Forelimb muscle (tissue), 1 donor: Measurements from ENCODE around the gene TNIP1. TPM values are rescaled to one million over a fixed set of nuclear protein-coding genes. Genes with fewer than 3 reads are reported as not detected.

Source experiments
- DNase-seq: peaks from one replicate; pipeline ENCODE4 v3.0.0-alpha.2; 2013; ENCODE audit warnings: low read depth
- polyA plus RNA-seq: library from polyadenylated mRNA; unstranded; fragments of 120-200 nt; gene quantifications from one replicate; pipeline ENCODE4 v1.2.1, GENCODE V29; 2013; ENCODE audit not compliant: insufficient read length

Gene TNIP1
- polyA plus RNA-seq, 1 donor = 84.6 TPM

DNA sequence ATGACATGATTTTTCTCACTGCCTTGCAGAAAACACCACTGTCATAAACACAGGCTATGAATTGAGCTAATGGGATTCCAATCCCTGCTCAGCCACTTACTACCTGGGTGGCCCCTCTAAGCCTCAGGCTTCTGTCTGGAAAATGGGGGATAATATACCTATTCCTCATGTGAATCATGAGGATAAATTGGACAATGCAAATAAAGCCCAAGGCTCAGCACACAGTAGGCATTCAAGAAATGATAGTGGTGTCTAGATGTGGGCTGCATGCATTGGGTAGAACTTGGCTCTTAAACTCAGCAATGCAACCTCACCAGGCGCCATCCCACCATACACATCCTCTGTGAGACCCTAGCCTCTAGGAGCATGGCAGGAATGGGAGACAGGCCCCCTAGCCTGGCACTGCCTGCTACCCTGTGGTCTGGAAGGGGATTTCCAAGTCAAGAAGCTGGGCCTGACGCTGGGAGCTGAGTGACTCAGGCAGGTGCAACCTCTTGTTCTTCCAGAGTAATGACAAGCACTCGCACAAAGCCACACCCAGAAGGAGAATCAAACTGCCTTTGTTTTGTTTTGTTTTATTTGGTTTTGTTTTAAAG, 2.3 kb upstream of the TNIP1 start:
- no peak for DNase-seq

DNA sequence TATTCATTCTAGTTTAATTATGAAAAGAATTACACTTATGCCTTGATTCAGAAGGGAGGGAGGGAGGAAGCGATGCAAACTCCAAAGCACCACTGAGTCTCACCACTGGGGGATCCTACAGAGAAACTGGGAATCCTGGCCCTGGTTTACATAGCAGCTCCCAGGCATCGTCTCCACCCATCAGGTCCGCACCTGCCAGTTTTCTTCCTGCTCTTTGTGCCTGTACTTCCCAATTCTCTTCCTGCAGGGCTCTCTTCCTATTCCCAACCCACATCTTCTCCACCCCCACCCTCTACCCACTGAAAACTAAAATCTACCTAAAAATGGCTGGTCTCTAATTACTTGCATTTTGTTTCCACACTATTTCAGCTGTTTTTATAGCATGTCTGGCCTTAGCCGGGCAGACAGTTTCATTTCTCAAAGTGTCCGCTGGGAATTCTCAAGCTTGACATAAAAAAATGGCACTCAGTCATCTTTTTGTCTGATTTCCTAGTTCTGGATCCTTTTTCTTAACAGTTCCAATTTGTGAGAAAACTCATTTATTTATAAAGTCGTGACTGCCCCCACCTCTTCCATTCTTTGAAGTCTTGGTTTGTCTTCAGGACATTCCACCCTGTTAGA, 1.6 kb upstream of the TNIP1 start:
- no peak for DNase-seq

DNA sequence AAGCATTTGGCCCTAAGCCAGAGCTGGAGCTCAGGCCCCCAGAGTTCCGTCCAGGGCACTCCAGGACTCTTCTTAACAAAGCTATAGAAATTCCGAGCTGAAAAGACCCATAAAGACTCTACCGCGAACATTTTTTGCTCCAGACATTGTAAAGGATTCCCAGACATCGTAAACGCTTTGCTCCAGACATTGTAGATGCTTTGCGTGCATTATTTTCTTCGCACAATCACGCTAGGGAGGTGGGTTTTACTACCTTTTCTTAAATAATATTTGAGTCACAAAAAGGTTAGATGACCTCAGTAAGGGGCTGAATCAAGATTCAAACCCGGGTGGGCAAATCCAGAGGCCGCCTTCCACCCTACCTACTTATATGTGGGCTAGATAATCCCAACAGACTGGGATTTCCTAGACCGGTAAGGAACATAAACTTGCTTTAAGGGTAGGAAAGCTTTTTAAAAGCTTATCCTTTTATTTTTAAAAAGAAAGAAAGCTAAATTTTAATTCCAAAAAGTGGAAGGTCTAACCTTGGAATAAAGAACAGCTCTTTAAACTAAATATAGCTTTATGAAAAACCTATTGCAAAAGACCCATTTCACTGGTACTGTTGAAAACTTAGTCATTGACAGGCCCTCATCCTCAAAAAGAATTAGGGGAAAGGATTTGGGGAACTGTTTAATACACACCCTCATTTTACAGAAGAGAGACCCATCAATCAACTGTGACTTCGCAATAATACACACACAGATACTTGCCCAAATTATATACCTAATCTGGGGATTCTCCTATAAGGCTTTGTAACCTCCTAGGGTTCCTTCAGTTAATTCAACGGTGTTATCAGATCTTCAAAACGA, 822 bp upstream of the TNIP1 start:
- DNase-seq = no peak

DNA sequence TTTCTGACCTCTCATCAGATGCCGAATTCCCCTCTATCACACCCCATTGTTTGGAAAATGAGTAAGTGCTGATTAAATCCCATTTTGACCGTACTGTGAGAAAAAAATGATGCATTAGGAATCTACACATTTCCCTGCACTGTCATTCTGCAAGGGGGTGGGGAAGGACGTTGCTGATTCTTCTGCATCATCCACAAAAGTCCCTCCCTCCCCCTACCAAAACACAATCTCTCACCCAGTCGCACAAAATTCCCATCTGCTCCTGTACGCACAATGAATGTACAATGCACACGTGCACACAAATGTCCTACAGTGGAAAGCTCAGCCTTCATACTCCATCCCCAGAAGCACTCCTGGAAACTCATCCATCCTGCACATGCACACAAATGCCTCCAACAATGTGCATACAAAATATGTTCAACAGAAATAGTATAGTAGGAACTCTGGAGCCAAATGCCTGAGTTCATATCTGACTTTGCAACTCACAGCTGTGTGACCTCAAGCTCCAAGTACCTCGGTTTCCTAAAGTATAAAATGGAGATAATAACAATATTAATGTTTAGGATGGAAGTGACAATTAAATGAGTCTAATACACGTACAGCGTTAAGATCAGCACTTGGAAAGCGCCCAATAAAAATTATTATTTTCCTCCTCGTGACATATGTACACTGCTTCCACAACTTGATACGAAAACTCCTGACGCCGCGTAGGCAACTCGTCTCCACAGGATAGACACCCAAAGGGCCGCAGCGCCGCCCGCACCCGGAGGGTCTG, 809 bp downstream of the TNIP1 start:
- no peak for DNase-seq

DNA sequence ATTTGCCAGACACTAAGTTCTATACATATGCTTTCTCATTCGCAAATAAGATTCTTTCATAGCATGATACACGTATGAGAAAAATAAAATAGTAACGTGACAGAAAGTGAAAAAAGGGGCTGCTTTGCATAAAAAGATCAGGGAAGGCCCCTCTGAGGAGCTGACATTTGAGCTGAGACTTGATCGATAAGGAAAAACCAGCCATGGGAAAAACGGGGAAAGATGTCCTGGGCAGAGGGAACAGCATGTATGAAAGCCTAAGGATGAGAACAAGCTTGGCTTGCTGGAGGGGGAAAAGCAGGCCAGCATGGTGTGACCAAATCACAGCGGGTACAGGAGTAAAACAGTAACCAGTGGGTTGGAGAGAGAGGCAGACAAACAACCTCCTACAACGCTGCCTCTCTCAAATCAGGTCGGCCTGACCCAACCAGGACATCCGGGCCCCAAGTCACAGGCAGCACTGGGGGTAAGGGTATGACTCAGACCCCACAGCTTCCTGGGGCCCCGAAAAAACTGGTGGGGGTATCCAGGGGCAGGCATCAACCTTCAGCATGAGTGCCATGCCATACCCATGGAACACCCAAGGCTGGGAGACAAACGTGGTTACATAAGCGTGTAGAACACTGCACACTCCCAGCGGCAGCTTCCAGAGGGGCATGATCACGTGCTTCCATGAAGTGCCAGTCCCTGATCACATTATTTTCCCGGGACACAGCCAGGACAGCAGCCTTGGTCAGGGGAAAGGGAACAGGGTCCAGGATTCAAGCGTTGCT, 2.2 kb downstream of the TNIP1 start:
- DNase-seq = no peak

DNA sequence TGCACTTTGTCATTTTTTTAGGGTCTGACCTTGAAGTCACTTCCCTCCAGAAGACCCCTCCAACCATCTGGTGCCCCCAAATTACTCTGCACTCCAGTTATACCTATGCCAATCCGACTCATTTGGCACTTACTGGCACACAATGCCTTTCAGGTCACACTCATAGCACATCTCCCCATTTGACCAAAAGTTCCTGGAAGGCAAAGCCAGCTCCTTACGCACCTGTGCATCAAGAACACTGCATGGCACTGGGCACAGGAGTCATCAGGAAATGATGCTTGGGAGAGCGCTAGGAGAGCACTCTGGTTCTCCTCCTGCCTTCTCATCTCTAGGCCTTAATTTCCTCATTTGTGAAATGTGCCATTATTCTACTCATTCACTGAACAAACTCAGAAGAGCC, 2.9 kb downstream of the TNIP1 start:
- DNase-seq = no peak

DNA sequence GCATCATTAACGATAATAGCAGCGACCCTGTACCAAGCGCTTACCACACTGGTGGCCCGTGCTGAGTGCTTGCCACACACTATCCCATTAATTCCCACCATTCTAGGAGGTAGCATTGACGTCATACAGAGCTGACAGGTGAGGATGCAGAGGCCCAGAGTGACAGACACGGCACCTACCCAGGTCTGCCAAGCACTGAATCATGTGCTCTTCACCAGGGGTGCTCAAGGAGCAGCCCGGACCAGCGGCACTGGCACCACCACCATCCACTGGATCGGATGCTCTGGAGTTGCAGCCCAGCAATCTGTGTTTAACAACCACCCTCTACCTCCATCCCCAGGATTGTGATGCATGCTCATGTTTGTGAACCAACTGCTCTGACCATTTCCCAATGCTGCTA, 3.4 kb downstream of the TNIP1 start:
- no peak for DNase-seq

DNA sequence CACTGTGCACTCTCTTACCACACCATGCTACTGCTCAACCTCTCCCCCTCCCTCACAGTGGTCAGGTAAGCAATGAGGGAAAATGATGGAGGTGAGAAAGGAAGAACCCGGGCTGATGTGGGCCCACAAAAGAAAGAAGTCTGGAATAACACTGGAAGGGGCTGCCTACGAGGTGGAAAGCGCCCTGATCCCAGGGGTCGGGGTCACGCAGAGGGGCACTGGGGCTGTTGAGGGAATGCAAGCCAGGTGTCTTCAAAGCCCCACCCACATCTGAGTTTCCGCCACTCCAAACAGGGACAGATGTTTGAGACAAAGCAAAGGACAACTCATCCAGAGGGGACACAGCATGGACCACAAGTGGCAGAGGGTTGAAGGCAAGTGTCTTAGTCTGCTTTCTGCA, 4.2 kb downstream of the TNIP1 start:
- DNase-seq = no peak

DNA sequence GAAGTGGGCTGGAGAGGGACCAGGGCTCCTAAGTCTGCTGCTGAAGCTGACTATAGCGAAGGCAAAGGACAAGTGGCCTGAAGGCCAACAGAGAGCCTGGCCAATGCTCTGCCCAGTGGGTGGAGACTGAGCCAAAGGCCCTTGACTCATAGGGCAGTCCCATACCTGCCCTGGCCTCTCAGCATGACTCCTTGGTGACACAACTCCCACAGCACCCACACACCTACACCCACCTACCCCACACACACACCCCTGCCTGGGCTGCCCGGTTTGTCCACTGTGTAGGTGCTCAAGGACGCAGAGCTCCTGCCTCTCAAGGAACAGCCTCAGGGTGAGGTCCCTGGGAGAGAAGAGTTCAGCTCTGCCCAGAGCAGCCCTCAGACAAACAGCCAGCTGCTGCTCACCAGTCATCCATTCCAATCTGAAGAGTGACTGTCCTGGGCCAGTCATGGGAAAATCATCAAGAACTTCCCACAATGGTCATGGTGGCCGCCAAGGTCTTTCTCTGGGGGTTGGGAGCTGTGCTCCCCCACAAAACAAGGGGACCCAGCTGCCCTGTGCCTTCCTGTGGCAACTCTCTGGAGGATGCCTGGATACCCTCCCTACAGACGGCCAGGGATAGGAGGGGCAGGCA, 5.0 kb downstream of the TNIP1 start:
- no peak for DNase-seq

DNA sequence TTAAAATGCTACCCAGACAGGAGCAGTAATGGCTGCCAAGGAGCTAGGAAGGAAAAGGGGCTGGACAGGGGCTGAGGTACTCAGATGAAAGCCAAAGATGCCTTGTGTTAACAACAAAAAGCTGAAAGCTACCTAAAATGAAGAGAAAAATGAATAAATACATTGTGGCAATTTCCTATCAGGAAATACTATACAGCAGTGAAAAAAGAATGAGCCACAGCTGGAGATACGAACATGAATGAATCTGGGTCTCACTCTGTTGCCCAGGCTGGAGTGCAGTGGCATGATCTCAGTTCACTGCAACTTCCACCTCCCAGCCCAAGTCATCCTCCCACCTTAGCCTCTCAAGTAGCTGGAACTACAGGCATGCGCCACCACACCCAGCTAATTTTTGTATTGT, 6.3 kb downstream of the TNIP1 start:
- DNase-seq = no peak

DNA sequence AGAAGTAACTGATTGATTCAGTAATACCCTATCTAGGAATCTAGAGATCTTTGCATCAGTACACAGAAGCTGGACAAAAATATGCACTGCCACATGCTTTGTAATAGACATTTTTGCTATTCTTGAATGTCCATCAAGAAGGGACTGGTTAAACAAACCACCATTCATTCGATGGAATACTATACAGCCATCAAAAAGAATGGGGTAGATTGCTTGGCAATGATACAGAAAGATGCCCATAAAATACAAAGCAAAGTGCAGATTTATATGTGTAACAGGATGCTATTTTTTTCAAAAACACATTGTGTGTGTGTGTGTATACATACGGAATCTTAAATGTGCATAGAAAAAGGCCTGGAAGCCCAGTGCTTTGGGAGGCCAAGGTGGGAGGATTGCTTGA, 7.6 kb downstream of the TNIP1 start:
- no peak for DNase-seq

DNA sequence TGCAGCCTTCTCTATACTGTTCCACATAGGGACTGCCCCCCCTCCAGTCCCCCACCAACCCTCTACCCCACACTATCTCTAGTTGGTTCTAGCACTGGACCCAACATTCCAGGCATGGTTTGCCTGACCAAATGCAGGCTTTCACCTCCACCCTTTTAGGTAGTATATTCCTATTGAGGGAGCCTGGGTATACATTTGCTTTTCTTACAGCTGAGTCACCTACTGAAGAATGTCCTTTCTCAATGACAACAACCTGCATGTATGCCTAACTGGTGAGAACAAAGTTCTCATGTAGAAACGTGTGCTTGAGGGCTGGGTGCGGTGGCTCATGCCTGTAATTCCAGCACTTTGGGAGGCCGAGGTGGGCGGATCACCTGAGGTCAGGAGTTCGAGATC, 8.2 kb downstream of the TNIP1 start:
- DNase-seq = no peak

DNA sequence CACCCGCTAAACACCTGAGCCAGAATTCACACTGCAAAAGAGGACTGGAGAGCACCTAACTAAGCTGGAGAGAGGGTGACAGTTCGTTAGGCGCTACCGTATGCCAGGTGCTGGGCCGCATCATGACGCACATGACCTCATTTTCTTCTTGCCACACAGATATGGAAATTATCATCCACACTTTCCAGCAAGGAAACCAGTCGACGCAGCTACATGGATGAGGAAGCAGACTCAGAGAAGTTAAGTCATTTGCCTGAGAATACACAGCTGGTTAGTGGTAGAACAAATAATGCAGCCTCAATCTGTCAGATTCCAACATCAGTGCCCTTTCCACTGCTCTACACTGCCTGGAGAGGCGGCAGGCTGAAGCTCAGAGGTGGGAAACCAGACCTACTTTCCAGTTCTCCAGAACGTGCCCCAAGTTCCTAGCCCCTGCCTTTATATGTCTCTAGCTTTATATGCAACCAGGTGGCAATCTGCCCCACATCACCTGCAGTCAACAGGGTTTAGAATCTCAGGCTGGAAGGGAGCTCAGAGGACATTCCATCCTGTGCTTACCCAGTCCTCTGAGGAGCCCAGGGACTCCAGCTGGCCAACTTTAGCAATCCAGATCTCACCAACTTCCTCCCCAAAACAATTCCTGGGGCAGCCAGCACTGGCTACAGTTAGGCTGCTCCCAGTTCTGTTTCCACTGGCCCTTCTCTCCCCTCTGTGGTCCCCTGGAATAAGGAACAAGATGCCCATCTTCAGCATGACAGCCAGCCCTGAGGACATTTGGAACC, 8.8 kb downstream of the TNIP1 start:
- no peak for DNase-seq

DNA sequence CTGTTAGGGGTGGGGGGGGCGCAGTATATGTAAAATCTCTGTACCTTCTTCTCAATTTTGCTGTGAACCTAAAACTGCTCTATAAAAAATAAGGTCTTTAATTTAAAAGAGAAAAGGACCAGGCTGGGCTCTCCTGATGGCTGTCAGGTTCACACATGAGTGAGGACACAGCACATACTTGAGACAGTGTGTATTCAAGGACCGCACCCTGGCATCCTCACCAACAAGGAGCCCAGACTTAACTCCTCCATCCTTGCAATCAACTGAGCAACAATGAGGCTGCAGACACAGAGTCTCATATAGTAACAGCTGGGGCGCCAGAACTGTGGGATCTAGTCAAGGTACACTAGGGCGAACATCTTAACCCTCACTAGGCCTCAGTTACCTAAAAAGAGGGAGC, 9.8 kb downstream of the TNIP1 start:
- DNase-seq = no peak

DNA sequence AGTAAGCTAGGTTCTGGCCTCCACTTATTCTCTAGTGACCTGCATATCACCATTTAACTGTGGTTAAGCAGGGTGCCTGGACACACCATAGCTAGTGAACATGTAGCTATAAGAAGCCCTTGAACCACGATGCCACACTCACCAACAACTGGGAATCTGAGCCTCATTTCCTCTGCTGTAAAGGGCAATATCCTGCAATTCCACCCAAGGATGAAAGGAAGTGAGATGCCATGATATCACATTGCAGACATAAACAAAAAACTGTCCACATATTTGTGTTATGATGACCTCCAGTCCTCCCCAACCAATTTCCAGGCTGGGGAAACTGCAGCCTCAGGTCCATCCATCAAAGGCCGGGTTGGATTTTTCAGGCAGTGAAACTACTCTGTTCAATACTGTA, 10.4 kb downstream of the TNIP1 start:
- DNase-seq = no peak

DNA sequence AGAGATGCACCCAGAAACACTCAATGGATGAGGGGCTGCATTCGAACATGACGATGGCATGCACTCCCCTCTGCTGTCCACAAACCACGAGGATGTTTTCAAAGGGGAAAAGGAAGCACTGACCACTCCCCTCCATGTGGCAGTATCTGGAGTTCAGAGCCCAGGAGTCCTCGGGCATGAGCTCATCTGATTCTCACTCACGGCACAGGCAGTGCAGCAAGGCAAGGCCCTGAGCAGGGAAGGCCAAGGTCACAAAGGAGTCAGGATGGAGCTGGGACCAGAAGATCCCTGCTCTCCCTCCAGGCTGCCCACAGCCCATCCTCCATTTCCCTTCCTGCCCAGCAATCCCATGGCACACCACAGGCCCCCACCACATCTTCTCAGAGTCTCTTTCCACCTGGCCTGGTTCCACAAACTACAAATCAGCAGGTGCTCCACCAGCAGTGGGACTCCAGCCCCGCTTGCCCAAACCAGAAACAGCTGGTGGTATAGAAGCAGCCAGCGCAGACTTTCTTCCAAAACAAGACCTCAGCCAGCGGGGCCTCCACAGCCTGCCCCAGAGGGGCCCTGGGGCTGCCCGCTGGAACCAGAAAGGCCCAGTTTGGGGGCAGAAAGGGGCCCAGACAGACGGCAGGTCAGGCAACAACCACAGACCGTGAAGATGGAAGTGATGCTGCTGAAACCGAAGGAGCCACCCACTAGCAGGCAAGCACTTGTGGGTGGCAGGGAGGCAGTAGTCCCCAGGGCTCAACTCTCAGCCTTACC, 12.2 kb downstream of the TNIP1 start:
- no peak for DNase-seq

DNA sequence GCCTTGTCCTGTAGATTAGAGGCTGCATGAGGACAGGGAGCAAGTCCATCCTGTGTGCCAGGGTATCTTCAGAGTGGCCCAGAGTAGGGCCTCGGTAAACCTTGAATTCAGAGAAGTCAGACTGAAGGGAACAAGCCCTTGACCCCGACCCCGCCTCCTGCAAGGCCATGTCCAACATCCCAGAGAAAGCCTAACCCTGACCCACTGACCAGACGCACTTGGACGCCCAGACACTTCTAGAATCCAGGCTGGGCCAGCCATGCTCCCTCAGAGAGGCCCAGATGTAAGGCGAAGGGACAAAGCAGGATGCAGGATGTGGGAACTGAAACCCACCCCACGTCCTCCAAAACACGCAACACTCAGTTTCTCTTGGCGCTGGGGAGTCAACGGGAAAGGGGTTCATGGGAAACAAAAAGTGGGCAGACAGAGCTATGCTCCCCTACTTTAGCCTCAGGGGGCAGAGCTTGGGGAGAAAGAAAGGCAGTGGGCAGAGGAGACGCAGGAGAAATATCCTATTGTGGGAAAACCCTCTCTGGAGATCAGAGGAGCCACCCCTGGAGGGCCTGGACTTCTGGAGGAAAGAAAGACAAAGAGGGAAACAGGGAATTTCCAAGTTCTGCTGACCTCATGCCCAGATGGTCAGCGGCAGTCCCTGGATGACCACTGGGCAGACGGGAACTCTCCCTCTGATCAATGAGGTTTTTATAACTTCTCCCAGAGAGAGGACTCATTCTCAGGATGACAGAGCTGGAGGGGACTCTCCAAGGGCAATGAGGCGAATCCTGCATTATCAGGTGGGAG, 13.0 kb downstream of the TNIP1 start:
- no peak for DNase-seq

DNA sequence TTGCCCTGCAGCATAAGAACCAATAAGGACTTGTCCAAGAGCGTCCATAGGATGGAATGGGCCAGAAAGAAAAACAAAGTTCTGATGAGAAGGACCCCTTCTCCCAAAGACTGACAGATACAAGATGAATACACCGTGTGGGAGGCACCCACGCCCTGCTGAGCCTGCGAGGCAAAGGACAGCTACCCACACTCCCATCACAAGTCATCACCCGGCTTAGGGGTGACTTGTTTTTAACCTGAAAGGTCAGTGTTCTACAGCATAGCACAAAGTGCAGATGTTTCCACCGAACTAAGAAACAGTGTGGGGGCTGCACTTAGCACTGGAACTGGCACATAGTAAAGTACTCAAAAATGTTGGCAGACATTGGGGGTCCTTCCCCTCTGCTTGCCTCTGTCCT, 13.9 kb downstream of the TNIP1 start:
- DNase-seq = no peak

DNA sequence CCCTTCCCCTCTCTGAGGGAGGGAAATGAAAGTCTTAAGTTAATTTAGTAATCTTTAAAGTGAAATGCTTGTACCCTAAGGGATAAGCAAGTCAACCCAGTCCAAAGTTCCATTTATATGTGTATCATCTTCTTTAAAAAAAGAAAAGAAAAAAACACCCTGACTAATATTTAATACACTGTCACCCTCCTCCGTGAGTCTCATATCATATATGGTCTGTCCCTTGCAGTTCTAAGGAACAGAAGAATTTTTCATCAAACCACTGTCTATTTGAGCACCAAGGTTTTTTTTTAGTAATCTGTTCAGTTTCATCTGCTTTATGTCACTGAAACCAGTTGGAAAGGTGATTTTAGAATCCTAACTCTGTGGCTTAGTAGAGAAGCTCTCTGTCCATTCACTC, 15.2 kb downstream of the TNIP1 start:
- no peak for DNase-seq
